ENCODE results near the gene SIMC1. TPM values are rescaled to one million over a fixed set of nuclear protein-coding genes. Genes with fewer than 3 reads are reported as not detected.
"Not testable (repeated sequence)": the region's sequence is repeated elsewhere in the genome, so short reads cannot be mapped to it uniquely, and the experiment has no call there.

The SIMC1 gene
- total RNA-seq, 1 experiment from 2014 or later: 17.7 TPM

- Mint-ChIP-seq H3K4me1 (peaks cover 6 to 11% of the 10 kb centered on the region in 2 experiments; a peak in 2 of 4 replicates), H3K27me3 (ENCODE audit: low read depth) (peaks cover 72% of the 10 kb centered on the region), H3K4me3 (peak overlapping the region in 1 of 2 experiments; percentile 34; a peak in 1 of 5 replicates)
- H3K79me1 ChIP-seq (ENCODE audit: insufficient read depth, low read depth, low read length, poor library complexity, severe bottlenecking); H3K4me1 ChIP-seq (ENCODE audit: insufficient read depth, low read length); H3K23ac ChIP-seq (ENCODE audit: insufficient read length, low read depth, low read length); H3K23me2 ChIP-seq (ENCODE audit: insufficient read length, low read depth, low read length, poor library complexity, severe bottlenecking); H4K20me1 ChIP-seq (ENCODE audit: control insufficient read depth, insufficient read depth, insufficient read length); H4K91ac ChIP-seq (ENCODE audit: insufficient read length, low read depth, low read length); H3K9me3 ChIP-seq (ENCODE audit: control insufficient read depth, low read depth, low read length); H3K9me3 Mint-ChIP-seq; DNase-seq; H2BK15ac ChIP-seq (ENCODE audit: low read depth, low read length); H2AFZ ChIP-seq (ENCODE audit: low read length); H3K36me3 Mint-ChIP-seq (ENCODE audit: insufficient read depth in 1 of 3, low read depth in 3 of 3); H2BK5ac ChIP-seq (ENCODE audit: insufficient read length, low read length); H2BK20ac ChIP-seq (ENCODE audit: low read depth, low read length, poor library complexity, severe bottlenecking); H4K5ac ChIP-seq (ENCODE audit: insufficient read length, low read depth, low read length); H2BK12ac ChIP-seq (ENCODE audit: insufficient read length, low read depth, low read length); H3K56ac ChIP-seq (ENCODE audit: insufficient read length, low read depth, low read length); H3K4ac ChIP-seq (ENCODE audit: low read depth, low read length); H3K27me3 ChIP-seq (ENCODE audit: insufficient read depth, low read length); H4K8ac ChIP-seq (replicated peaks; ENCODE audit: insufficient read length, low read depth, low read length); H3K27ac Mint-ChIP-seq; H3K18ac ChIP-seq (ENCODE audit: insufficient read length, low read depth, low read length); H2BK120ac ChIP-seq (ENCODE audit: low read depth, low read length, poor library complexity, severe bottlenecking); H2AK5ac ChIP-seq (ENCODE audit: insufficient read length, low read length); H3K27ac ChIP-seq (ENCODE audit: insufficient read length, low read depth, low read length); H3K79me2 ChIP-seq (ENCODE audit: insufficient read depth, low read length); H3K14ac ChIP-seq (ENCODE audit: insufficient read depth, low read length); H3K9ac ChIP-seq (ENCODE audit: extremely low read depth, insufficient read length, low read length); H3K4me2 ChIP-seq (ENCODE audit: insufficient read depth, insufficient read length, low read length); H3T11ph ChIP-seq (ENCODE audit: low read length): not testable (repeated sequence)
- WGBS (ENCODE audit: extremely low coverage, insufficient read length, low lambda C conversion rate): no CpG with 5 or more reads among the region's 17 CpGs
Measured at GRCh38 chr5:176193636-176194035, 44.6 kb upstream of the SIMC1 start.

GRCh38 chr5:176194238-176195083 is 43.8 kb upstream of the SIMC1 start:
- not testable (repeated sequence) for H3K27me3 ChIP-seq (ENCODE audit: insufficient read depth, low read length)

More at GRCh38 chr5:176194238-176195083, 43.8 kb upstream of the SIMC1 start:
- not testable (repeated sequence) for H2BK12ac ChIP-seq (ENCODE audit: insufficient read length, low read depth, low read length); H3K9me3 Mint-ChIP-seq; H3K14ac ChIP-seq (ENCODE audit: insufficient read depth, low read length); H3K18ac ChIP-seq (ENCODE audit: insufficient read length, low read depth, low read length); H2AK5ac ChIP-seq (ENCODE audit: insufficient read length, low read length); H3K23me2 ChIP-seq (ENCODE audit: insufficient read length, low read depth, low read length, poor library complexity, severe bottlenecking); H3K4me1 ChIP-seq (ENCODE audit: insufficient read depth, low read length); H3K27ac Mint-ChIP-seq; H3K23ac ChIP-seq (ENCODE audit: insufficient read length, low read depth, low read length); H2BK20ac ChIP-seq (ENCODE audit: low read depth, low read length, poor library complexity, severe bottlenecking); H2BK120ac ChIP-seq (ENCODE audit: low read depth, low read length, poor library complexity, severe bottlenecking); H4K5ac ChIP-seq (ENCODE audit: insufficient read length, low read depth, low read length); H3K79me2 ChIP-seq (ENCODE audit: insufficient read depth, low read length); H4K91ac ChIP-seq (ENCODE audit: insufficient read length, low read depth, low read length); H3K56ac ChIP-seq (ENCODE audit: insufficient read length, low read depth, low read length); H3K36me3 Mint-ChIP-seq (ENCODE audit: insufficient read depth in 1 of 3, low read depth in 3 of 3); H2BK5ac ChIP-seq (ENCODE audit: insufficient read length, low read length); H4K20me1 ChIP-seq (ENCODE audit: control insufficient read depth, insufficient read depth, insufficient read length); H3K9me3 ChIP-seq (ENCODE audit: control insufficient read depth, low read depth, low read length); H3K79me1 ChIP-seq (ENCODE audit: insufficient read depth, low read depth, low read length, poor library complexity, severe bottlenecking); DNase-seq; H2BK15ac ChIP-seq (ENCODE audit: low read depth, low read length); H3K4me2 ChIP-seq (ENCODE audit: insufficient read depth, insufficient read length, low read length); H3T11ph ChIP-seq (ENCODE audit: low read length); H2AFZ ChIP-seq (ENCODE audit: low read length); H4K8ac ChIP-seq (replicated peaks; ENCODE audit: insufficient read length, low read depth, low read length); H3K27ac ChIP-seq (ENCODE audit: insufficient read length, low read depth, low read length); H3K4ac ChIP-seq (ENCODE audit: low read depth, low read length); H3K9ac ChIP-seq (ENCODE audit: extremely low read depth, insufficient read length, low read length)
- Mint-ChIP-seq H3K4me1 (peaks cover 6 to 11% of the 10 kb centered on the region in 2 experiments; a peak in 2 of 4 replicates), H3K4me3 (peak overlapping the region; percentile 51 to 69; a peak in 4 of 5 replicates), H3K27me3 (ENCODE audit: low read depth) (peaks cover 77% of the 10 kb centered on the region)
- WGBS (ENCODE audit: extremely low coverage, insufficient read length, low lambda C conversion rate): no CpG with 5 or more reads among the region's 67 CpGs
